NCI-H1105 (cell line): ENCODE results near the gene TNS1.

Experiments used
- DNase-seq: peaks from one replicate; lab custom pipeline; 2025; lab: John Stamatoyannopoulos, UW

Gene TNS1

GRCh38 chr2:217942731-217943335, 60.0 kb downstream of the TNS1 start:
- no peak for DNase-seq

DNA sequence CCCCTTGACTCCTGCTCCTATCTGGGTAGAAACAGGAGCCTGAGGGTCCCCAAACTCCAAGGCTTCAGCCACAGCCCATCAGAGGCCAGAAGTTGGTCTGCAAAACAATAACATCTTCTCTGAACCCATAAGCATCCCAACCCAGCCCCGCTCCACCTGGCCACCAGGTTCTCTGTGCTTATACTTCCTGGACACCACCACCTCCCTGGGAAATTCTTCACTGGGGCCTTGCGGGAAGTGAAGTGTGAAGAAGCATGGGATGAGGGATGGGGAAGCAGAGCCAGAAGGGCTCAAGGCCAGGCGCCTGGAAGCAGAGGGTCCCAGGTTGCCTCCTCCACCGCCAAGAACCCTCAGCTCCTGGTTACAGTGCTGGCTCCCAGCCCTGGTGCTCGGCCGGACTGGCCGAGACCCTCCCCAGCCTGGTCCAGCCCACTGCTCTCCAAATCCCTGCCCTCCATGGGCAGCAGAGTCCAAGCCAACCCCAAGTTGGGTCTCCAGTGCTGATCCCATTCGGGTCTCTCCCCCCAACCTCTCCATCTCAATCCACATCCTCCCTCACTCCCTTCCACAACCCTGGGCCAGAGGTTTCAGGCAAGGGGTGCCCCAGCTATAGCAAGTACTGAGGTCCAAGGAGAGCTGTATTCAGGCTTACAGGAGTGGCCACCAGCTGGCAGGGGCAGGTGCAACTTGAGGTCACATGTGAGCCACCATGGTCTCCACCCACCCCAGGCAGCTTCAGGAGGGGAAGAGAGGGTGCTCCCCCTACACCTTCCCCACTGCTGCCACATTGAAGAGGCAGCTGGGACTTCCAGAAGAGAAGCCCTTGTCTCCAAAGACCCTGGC, 60.7 kb downstream of the TNS1 start:
- no peak for DNase-seq

GRCh38 chr2:217941339-217941738, 61.5 kb downstream of the TNS1 start:
- DNase-seq = no peak

DNA sequence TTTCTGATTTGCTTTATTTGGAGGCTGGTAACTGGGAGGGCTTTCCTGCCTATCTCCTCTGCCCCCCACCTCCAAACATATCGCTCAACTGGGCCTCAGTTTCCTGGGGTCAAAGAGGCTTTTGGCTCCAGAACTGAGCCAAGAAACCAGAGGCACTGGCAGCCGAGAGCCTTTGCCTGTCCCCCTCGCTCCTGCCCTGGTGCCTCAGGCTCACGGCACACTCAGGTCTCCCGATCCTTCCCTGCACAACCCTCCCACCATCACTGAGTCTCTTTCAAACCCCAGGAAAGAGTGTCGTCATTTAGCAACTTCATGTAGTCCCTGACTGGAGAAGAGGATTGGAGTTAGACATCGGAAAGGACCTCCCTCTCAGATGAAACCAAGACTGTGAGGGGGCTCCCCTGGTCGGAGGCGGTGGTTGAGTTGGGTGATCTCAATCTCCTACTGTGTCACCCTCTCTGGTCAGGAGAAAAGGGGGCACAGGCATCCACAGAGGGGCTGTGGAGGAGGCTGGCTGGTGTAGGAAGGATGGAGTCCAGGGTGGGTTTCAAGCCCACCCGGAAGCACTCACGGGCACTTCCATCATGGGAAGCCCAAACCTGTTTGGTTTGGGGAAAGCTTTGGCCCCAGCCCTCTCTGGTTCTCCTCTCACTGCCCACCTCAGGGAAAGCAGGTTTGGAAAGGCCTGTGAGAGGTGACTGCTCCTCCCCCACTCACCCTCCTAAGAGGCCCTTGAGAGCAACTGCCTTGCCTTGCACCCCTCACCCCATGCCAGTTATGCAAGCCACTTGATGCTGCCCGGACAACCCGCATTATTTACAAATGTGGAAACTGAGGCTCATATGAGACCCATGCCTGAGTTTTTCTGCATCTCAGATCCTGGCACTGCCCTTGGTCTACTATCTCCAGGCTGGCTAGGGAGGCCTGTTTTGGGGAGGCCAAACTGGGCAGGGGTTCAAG, 62.3 kb downstream of the TNS1 start:
- no peak for DNase-seq

GRCh38 chr2:217939629-217940245, 63.1 kb downstream of the TNS1 start:
- no peak for DNase-seq

DNA sequence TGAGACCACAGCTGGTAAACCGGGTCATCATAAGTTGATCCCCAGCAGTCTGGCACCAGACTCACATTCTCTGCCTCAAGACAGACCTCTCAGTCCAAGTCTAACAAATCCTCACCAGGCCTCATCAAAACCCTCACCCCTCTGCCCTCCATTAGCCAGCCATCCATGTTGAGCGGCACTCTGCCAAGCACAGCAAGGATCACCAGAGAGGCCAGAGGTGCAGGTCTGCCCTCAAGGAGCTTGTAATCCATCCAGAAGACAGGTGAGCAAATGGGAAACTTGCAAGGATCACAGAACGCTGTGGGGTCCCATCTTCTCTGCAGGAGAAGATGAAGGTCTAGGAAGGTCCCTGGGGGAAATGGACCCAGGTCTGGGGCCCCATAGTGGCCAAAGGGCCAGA, 63.6 kb downstream of the TNS1 start:
- DNase-seq = no peak

GRCh38 chr2:217938036-217938435, 64.8 kb downstream of the TNS1 start:
- DNase-seq = no peak

- no peak for DNase-seq
Observed at GRCh38 chr2:217937446-217937845, 65.3 kb downstream of the TNS1 start.

GRCh38 chr2:217936952-217937351, 65.8 kb downstream of the TNS1 start:
- DNase-seq = no peak

GRCh38 chr2:217935901-217936684, 66.7 kb downstream of the TNS1 start:
- DNase-seq = no peak

DNA sequence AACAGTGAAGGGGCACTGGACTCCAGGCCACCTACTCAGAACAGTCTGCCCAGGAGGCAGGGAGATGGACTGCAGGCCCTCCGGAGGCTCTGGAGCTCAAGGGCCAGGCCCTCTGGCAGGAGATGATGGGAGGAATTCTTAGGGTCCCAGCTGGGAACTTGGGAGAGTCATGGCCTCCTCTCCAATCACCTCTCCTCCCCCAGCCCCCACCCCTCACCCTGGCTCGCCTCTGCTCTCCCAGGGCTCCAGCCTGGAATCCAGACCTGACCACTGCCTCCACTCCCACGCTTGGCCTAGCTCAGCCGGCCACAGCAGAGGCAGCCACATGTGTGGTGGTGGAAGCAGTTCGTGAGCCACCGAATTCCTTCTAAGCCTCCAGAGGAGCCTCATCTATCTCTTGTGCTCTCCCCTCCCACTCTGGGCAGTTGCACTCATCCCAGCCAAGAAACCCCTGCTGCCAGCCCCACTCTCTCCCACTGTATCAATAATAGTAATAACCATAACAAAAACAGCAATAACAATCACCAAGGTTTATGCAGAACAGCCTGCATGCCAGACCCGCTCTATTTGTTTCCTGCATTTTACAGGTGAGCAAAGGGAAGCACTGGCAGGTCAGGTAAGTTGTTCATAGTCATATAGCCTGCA, 67.4 kb downstream of the TNS1 start:
- DNase-seq = no peak

GRCh38 chr2:217934321-217935131, 68.3 kb downstream of the TNS1 start:
- no peak for DNase-seq

GRCh38 chr2:217933617-217933993, 69.2 kb downstream of the TNS1 start:
- DNase-seq = peak; percentile 59

DNA sequence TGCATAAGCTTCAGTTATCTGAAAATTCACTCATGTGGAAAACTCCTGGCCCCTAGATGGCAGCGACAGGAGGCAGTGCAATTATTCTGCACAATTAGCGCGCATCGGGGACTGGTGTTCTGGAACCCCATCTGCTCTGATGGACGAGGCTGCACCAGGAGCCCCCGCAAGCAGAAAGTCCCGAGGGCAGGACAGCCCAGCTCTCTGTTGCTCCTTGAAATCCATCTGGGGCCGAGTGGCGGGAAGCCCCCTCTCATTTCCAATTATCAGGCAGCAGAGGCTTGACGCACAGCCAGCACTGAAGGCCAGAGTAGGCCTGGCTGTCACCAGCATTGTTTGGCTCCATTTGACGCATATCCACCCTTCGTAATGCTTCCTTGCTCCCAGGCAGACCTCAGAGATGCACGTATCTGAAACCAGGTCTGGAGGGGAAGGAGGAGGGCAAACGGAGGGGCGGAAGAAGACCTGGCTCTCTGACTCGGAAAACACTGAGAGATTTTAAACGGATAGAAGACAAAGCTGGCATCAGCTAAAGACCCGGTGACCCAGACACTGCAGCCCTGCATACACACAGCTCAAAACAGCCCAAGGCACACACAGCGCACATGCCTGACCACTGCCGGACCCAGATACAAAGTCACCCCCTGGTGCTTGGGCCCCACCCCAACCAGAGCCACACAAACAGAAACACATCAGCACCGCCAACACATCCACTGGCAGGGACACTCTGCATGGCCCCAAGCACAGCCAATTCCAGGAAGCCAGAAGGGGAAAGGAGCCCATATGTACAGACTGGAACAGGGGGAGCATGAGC, 69.8 kb downstream of the TNS1 start:
- DNase-seq = no peak

- no peak for DNase-seq
Observed at GRCh38 chr2:217931846-217932560, 70.8 kb downstream of the TNS1 start.

DNA sequence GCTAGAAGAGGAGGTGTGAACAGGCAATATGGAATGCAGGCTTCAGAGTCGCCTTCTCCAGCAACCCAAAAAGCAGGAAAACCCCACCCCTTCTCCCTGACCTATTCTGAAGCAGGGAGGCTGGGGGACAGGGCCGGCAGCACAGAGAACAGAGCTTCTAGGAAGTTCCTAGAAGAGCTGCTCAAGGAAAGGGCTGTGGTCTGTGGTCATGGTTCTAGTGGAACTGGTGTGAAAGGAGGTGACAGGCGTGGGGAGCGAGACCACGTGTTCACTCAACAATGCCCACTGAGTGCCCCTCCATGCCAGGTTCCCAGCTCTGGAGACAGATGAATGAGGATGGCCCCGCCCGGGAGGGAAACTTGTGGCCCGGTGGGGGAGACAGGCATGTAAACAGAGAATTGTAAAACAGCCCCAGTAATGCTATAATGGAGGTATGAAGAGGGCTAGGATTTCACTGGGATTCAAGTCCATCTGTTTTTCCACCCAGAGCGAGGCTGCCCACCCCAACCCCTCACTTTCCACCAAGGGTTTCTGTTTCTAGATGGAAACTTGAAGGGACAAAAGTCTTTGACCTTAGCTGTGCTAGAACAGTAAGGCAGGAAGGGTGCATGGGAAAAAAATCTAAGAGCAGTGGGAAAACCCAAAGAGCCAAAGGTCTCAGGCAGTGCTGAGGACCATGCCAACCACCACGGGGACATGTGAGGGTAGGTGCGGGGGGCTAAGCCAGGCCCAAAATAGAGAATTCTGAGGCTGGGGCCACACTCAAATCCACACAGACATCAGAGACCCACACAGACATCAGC, 71.8 kb downstream of the TNS1 start:
- DNase-seq = no peak
